ENCODE results near the gene SPOCD1.
"Not testable (repeated sequence)": the region's sequence is repeated elsewhere in the genome, so short reads cannot be mapped to it uniquely, and the experiment has no call there.

SPOCD1 gene

DNA sequence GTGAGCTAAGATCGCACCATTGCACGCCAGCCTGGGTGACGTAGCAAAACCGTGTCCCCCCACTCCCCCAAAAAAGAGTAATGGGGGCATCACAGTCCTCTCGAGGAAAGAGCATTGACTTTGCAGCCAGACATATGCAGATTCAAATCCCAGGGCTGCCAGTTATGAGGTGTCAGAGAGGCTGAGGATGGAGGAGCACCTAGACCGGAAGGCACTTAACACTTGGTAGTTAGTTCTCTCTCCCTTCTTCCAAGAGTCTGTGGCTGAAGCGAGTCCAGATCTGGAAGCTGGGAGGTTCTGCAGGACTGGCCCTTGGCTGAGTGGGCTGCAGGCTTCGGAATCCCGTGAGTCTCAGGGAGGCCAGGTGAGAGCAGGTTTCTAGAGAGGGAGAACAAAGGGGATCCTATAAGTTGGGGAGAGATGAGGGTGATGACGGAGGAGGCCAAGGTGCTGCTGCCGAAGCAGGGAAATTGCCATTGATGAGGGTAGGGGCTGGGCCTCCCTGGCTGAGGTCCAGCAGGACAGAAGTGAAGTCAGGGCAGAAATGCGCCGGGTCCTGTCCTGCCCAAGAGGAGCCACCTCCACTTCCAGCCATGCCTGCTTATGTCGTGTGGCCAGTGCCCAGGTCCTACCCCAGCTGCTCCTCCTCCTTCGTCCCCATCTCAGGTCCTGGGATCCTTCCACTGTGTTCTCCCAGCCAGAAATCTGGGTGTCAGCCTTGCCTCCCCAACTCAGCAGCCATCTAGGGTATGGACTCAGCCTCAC, 13.3 kb upstream of the SPOCD1 start:
- DNase-seq, result no peak

- DNase-seq, result no peak
Measured at GRCh38 chr1:31828341-31828740, 12.5 kb upstream of the SPOCD1 start.

- no peak for DNase-seq
Measured at GRCh38 chr1:31823780-31824179, 8.0 kb upstream of the SPOCD1 start.

GRCh38 chr1:31822766-31823165, 6.9 kb upstream of the SPOCD1 start:
- no peak for DNase-seq

DNA sequence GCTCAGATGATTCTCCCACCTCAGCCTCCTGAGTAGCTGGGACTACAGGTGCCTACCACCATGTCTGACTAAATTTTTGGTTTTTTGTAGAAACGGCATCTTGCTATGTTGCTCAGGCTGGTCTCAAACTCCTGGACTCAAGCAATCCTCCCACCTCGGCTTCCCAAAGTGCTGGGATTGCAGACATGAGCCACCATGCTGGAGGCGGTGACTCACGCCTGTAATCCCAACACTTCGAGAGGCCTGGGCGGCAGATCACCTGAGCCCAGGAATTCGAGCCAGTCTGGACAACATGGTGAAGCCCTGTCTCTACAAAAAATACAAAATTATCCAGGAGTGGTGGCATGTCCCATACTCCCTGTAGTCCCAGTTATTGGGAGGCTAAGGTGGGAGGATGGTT, 4.4 kb upstream of the SPOCD1 start:
- DNase-seq, result not testable (repeated sequence)

DNA sequence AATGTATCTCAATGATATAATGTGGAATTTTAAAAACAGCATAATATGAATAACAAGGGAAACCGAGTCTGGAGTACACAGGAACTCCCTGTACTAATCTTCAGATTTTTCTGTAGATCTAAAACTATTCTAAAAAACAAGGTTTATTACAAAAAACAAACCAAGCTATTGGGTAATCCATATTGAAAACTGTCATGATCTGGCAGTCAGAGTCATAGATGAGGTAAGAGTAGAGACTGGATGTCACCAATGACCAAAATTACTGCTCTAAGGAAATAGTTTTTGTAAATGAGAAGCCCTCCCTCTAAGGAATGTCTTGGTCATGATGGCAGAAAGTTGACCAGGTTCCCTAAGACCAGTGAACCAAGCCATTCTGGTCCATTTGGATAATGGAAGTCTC, 2.4 kb upstream of the SPOCD1 start:
- no peak for DNase-seq

DNA sequence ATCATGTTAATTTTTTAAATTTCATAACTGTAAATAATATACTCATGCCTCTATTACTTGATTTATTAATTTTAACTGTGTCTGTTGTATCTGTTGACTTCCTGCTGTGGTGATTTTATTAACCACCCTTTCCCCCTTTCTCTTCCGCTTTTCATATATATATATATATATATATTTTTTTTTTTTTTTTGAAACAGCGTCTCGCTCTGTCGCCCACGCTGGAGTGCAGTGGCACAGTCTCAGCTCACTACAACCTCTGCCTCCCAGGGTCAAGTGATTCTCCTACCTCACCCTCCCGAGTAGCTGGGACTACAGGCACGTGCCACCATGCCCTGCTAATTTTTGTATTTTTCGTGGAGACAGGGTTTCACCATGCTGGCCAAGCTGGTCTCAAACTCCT, 1.1 kb upstream of the SPOCD1 start:
- not testable (repeated sequence) for DNase-seq

DNA sequence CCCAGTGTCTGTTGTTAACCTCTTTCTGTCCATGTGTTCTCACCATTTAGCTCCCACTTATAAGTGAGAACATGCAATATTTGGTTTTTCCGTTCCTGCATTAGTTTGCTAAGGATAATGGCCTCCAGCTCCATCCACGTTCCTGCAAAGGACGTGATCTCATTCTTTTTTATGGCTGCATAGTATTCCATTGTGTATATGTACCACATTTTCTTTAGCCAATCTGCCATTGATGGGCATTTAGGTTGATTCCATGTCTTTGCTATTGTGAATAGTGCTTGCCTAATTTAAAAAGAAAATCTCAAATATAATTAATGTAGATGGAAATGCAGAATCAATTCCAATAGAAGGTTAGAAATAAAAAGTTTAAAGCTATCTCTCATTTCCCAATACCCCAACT, 679 bp upstream of the SPOCD1 start:
- not testable (repeated sequence) for DNase-seq

DNA sequence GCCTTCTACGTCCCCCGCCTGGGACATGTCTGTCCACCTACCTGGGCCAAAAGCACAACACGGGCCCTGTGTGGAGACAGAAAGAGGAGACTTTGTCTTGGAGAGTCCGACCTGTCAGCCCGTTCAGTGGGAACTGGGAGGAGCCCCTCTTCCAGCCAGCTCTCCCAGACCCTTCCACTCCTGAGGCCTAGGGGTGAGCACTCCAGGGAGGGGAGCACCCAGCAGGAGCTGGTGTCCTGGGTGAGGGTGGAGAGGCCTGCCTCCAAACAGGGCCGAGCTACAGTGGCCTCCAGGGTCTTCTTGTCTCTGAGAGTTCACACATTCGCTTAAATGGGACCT, 546 bp downstream of the SPOCD1 start:
- DNase-seq, result no peak

- DNase-seq, result no peak
Measured at GRCh38 chr1:31814631-31815306, 1.1 kb downstream of the SPOCD1 start.

- no peak for DNase-seq
Measured at GRCh38 chr1:31814041-31814511, 1.7 kb downstream of the SPOCD1 start.

- DNase-seq, result no peak
Measured at GRCh38 chr1:31812158-31812829, 3.5 kb downstream of the SPOCD1 start.

DNA sequence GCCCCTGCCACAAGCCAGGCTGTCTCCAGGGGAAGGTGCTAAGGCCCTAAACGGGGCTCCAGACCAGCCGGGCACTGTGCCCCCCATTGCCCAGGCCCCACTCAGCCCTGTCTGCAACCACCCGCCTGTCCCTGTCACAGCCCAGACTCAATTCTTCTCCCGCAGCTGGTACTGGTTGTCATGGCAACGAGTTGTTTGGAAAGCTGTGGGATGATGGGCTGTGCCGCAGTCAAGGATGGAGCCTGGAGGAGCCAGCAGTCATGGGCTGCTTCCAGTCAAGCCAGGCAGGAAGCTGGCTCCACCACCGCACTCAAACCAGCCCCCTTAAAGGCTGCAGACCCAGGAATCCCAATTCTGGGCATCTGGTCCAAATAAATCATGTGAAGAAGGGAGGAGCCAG, 4.2 kb downstream of the SPOCD1 start:
- DNase-seq, result no peak

DNA sequence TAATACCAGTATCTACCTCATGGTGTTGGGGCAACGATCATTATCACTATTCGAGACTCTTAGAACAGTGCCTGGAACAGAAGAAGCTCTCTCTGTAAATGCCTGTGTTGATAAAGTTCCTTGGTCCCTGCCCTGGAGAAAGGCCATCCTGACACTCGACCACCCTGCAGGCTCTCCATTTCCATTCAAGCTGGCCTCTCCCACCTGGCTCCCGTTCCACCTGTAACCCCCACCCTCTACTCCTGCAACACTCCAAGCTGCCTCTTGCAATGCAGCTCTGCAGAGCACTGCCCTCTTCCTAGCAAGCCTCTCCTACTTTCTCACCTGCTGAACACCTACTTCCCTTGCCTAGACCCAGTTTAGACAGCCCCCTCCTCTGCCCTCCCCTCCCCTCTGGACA, 6.1 kb downstream of the SPOCD1 start:
- no peak for DNase-seq

DNA sequence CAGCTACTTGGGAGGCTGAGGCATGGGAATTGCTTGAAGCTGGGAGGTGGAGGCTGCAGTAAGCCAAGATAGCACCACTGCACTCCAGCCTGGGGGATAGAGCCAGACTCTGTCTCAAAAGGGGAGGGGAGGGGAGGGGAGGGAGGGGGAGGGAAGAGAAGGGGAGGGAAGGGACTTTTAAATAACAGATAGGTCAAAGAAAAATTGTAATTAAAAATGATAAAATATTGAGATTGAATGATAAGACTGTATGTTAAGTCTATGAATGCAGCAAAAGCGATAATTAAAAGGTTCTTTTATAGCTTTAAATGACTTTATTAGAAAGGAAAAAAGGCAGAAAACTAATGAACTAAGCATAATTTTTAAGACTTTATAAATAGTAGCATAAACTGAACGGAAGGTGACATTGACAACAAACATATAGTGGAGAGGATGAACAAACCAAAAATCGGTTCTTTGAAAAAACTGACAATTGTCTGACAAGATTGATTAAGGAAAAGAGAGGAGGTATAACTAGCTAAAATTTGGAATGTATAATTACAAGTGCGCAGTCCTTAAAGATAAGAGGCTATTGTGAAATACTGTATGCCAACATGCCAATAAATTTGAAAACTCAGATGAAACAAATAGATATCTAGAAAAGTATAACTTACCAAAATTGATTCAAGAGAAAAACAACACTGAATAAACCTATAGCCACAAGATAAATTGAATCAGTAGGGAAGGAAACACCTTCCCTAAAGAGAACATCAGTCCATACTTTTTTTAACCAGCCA, 8.4 kb downstream of the SPOCD1 start:
- DNase-seq, result no peak

GRCh38 chr1:31805318-31805717, 10.5 kb downstream of the SPOCD1 start:
- DNase-seq, result no peak

GRCh38 chr1:31804098-31804497, 11.7 kb downstream of the SPOCD1 start:
- no peak for DNase-seq

GRCh38 chr1:31803610-31804009, 12.2 kb downstream of the SPOCD1 start:
- no peak for DNase-seq

DNA sequence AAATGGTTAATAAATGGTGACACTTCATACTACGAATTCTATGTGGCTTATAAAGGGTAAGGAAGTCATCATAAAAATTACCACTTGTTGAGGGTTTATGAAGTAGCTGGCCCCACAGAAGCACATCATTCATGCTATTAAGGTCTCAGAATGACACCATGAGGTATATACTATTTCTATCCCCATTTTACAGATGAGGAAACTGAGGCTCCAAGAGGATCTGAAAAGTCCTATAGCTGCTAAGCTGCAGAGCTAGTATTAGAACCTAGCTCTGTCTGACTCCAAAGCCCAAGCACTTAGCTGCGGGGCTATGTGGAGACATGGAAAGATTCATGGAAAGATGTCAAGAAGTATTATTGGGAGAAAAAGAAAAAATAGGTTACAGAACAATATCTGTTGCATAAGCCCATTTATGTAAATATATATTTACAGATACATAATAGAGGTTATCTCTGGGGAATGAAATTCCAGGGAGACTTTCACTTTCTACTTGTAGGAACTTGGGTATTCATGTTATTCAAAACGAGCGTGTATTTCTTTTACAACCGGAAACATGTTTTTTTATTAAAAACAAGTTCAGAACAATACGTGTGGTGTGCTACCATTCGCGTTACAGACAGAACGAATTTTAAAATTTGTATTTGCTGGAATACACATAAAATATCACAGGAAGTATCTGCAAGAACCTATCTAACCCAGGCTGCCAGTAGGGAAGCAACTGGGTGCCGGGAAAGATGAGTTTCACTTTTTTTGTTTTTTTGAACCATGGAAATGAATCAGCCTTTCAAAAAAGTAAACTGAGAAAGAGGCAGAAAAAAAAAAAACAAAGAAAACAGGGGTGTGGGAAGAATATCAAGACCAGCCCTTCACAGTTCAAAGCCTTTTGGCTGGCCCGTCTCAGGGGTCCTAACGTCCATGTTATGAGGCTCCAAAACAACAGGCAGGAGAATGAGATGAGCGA, 13.4 kb downstream of the SPOCD1 start:
- no peak for DNase-seq

- no peak for DNase-seq
Measured at GRCh38 chr1:31801458-31801857, 14.4 kb downstream of the SPOCD1 start.

- DNase-seq, result no peak
Measured at GRCh38 chr1:31800674-31800967, 15.2 kb downstream of the SPOCD1 start.

All from stimulated activated CD4-positive, alpha-beta T cell treated with anti-CD3 and anti-CD28 coated beads, Interleukin-1b, Interleukin-23, amount 100 ng/mL, for 48 hours (primary cell).